Measurements from ENCODE around the gene RBPMS2.
"Not testable (repeated sequence)": the region's sequence is repeated elsewhere in the genome, so short reads cannot be mapped to it uniquely, and the experiment has no call there.

RBPMS2 gene

DNA sequence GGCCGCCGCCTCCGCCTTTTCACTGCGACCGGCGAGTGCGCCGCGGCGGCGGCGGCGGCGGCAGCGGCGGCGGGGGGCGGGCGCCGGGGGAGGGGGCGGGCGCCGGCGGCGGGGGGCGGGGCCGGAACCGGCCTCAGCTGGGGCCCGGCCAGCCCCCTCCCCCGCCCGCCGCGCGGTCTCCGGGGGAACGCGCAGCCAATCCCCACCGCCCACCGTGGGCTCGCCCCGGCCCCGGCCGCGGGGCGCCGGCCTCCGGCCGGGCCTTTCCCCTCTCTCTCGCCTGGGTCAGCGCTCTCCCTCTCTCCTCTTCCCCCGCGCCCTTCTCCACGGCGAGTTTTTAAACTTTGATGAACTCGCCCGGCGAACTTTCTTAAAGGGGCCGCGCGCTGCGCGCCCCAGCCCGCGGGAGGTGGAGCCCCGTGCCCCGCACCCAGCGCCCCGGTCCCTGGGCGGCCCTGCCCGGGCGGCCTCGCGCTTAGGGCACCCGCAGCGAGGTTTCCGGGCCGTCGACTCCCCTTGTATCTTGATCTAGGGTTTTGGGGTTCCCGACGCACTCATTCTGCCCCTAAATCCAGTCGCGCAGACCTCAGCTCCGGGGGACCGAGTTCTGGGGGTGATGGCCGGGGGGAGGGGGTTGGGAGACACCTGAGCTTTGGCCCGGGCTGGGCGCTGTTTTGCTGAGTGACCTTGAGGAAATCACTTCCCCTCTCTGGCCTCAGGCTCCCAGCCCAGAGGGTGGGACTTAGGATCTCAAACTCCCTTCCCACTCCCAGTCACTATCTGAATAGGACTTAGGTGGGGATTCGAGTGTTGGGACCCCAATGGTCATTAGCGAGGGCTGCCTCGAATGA, at the start of gene RBPMS2:
TSS of gene RBPMS2 (minus strand) at position 39 of the 851 bp plus-strand sequence. CDS start 270 bp downstream, outside the sequence.
- DNase-seq, result peak; percentile 64

DNA sequence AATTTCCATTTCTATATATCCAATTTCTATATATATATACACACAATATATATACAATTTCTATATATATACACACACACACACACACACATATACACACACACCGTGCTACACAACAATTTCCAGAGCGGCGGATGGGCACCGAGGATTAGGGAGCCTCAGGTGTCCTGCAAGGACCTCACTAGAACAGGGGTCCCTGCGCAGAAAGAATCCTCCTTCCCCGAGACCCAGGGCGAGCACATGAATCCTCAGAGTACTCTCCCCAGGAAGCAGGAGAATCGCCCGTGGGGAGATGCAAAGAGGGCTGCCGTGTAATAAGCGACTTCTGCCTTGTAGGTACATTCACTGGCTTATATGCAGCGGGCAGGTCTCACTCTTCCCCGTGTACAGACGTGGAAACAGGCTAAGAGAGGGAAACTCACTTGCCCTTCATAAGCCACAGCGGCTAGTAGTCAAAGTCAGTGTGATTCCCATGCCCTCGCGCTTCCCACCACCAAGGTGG, 49.6 kb upstream of the RBPMS2 start:
- DNase-seq, result no peak

DNA sequence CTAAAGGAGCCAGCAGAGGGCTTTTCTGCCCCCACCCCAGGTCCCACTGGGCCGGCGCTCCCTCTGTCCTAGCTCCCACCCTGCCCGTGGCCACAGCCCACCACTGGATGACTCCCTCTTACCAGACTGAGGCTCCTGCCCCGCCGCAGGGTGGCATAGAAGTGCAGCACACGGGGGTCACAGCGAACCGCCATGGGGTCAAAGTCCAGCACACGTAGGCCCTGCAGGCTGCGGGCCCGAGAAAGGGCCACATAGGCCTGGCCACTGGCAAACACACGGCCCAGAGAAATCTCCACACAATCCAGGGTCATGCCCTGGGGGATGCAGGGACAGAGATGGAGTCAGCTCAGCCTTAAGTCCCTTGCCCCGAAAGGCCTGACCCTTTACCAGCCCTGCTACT, 41.1 kb upstream of the RBPMS2 start:
- no peak for DNase-seq

- not testable (repeated sequence) for DNase-seq
Measured at GRCh38 chr15:64814965-64815364, 39.6 kb upstream of the RBPMS2 start.

DNA sequence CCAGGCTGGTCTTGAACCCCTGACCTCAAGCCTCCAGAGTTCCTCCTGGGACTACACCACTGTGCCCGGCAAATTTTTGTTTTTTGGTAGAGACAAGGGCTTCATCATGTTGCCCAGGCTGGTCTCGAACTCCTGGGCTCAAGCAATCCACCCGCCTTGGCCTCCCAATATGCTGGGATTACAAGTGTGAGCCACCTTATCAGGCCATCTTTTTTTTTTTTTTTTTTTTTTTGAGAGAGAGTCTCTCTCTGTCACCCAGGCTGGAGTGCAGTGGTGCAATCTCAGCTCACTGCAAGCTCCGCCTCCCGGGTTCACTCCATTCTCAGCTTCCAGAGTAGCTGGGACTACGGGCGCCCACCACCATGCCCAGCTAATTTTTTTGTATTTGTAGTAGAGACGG, 38.9 kb upstream of the RBPMS2 start:
- DNase-seq, result not testable (repeated sequence)

DNA sequence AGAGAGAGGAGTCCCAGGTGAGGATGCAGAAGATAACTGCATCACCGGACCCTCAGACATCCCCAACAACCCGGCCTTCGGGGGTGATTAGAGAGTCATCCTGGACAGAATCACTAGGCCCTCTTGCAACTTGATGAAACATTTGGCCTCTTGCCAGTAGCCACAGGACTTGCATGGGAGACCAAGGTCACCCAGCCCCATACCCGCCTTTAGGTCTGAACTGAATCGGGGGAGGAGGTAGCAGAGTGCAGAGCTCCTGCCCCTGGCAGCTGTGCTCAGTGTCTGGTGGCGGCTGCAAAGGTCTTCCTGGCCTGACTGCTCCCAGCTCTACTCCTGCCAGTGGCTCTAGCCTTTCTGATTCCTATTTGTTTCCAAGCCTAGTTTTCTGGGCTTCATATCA, 37.7 kb upstream of the RBPMS2 start:
- DNase-seq, result peak; percentile 60

DNA sequence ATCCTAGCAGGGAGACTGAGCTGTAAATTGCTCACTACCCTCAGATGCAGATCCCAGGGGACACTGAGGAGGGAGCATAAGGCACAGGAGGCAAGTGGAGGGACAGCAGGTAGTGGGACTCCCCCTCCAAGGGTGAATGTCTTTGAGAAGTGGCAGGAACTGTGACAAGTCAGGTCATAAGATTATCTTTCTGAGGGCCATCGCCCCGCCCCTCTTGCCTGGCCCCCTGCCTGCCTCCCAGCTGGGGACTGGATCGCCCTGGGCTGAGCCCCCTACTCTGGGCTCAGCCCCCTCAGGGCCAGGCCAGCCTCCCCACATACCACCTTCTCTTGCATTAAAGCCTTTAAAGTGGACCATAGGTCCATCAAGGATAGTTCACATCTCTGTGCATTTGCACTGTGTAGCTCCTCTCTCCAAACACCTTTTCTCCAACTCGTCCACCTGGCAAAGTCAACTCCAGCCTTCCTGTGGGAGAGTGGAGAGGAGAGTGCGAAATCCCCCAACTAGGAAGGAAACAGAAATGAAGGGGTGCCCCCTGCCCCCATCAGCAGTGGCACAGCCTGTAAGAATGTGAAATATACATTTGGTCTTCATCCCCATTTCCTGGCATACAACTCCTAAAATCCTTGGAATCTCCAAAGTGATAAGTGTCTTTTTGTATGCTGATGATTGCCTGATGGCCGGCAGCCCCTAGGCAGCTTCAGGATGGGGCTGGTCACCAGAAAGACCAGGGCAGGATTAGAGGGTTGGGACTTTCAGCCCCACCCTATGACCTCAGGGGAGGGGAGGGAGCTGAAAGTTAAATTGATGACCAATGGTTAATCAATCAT, 35.3 kb upstream of the RBPMS2 start:
- peak; percentile 59 for DNase-seq

- peak; percentile 90 for DNase-seq
Measured at GRCh38 chr15:64809649-64810496, 34.5 kb upstream of the RBPMS2 start.

DNA sequence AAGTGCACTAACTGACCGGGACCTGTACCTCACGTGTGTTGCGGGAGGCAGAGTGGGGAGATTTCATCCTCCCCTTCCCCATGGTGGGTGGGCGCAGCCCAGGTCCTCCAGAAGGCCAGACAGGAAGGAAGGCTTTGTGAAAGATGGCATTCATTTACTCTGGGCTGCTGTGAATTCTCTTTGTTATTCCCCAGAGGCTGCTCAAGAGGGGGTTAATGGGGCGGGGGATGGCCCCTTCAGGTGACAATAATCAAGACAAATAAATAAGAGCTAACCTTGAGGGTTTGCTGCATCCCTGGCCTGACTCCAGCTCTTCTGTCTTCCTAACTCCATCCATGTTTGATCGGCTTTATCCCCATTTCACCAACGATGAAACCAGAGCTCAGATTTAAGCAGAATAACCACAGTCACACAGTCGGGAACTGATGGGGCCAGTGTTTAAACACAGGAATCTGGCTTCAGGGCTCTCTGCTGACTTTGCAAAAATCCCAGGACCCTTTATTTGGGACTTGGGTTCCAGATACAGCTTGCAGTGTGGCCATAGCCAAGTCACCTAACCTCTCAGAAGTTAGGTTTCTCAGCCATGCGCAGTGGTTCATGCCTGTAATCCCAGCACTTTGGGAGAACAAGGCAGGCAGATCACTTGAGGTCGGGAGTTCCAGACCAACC, 33.5 kb upstream of the RBPMS2 start:
- no peak for DNase-seq

GRCh38 chr15:64807751-64808222, 32.4 kb upstream of the RBPMS2 start:
- DNase-seq, result peak; percentile 49

DNA sequence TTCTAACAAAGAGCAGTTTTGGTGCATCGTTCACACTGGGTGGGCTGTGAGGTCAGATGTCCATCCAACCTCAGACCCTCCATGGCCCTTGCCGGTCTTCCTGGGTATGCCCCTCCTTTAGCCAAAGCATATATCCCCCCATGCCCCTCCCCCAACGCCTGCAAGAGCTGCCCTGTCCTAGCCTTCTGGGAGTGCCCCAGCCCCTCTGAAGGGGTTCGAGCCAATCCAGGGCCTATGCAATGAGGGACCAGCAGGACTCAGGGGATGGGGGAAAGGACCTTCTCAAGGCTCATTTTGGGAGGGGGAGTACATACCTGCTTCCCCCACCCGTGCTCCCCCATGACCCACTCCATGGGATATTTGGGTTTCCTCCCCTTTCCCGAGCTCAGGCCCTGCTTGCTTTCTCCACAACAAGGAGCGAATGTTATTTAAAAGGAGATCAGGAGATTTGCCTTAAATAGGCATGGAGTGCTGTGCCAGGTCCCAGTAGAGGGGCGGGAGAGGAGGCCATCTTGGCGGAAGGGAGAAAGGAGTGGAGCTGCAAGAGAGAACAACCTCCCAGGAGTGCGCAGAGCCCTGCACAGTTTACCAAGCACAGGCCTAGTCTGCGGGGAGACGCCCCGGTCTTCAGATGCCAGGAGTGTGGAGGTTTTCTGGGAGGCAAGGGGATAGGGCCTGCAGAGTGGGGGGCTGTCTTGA, 31.8 kb upstream of the RBPMS2 start:
- DNase-seq, result no peak

DNA sequence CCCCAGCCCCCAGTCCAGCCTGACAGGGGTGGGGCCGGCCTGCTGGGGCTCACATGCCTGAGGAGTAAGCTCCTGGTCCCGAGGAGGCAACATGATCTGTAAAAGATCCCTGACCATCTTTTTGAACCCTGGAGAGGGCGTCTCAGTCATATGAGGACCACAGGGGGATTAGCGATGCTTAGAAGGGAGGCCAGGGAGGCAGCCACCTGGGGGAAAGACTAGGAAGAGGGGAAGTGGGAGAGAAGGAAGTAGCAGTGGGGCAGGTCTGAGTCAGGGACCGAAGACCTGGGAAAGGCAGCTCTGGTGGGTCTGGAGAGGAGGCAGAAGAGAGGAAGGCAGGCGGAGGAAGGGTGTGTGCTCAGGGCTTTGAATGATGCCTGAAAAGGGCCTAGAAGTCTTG, 31.1 kb upstream of the RBPMS2 start:
- peak; percentile 57 for DNase-seq

- DNase-seq, result no peak
Measured at GRCh38 chr15:64804619-64805018, 29.2 kb upstream of the RBPMS2 start.

- no peak for DNase-seq
Measured at GRCh38 chr15:64803526-64803925, 28.1 kb upstream of the RBPMS2 start.

DNA sequence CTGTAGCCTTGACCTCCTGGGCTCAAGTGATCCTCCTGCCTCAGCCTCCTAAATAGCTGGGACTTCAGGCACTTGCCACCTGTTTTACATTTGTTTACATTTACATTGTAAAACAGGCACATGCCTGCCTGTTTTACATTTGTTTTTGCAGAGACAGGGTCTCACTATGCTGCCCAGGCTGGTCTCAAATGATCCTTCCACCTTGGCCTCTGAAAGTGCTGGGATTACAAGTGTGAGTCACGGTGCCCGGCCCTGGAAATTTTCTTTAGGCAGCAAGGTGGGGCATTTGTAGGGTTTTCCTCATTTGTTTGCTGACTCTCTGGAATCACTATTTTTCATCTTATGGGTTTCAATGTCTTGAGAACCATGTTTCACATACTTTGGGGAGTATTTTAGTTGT, 25.1 kb upstream of the RBPMS2 start:
- no peak for DNase-seq

GRCh38 chr15:64798905-64799304, 23.5 kb upstream of the RBPMS2 start:
- not testable (repeated sequence) for DNase-seq

DNA sequence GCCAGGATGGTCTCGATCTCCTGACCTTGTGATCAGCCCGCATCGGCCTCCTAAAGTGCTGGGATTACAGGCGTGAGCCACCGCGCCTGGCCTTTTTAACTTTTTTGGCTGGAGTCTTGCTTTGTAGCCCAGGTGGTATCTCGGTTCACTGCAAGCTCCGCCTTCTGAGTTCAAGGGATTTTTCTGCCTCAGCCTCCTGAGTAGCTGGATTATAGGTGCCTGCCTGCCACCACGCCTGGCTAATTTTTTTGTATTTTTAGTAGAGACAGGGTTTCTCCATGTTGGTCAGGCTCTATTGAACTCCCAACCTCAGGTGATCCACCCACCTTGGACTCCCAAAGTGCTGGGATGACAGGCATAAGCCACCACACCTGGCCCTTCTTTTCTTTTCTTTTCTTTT, 20.5 kb upstream of the RBPMS2 start:
- DNase-seq, result not testable (repeated sequence)

GRCh38 chr15:64795299-64795698, 19.9 kb upstream of the RBPMS2 start:
- DNase-seq, result not testable (repeated sequence)

GRCh38 chr15:64792282-64792681, 16.9 kb upstream of the RBPMS2 start:
- DNase-seq, result no peak

- peak; percentile 53 for DNase-seq
Measured at GRCh38 chr15:64791401-64791800, 16.0 kb upstream of the RBPMS2 start.

GRCh38 chr15:64783796-64784195, 8.4 kb upstream of the RBPMS2 start:
- no peak for DNase-seq

Data from islet precursor cell (in vitro differentiated cells).